Measurements from ENCODE around the gene PRKCH.

The PRKCH gene

GRCh38 chr14:61532763-61533162 lies 211.4 kb downstream of the PRKCH start:
- Histone ChIP-seq H3K9me3 (ENCODE audit: control insufficient read depth, low read length) (no peaks in the 10 kb centered on the region), H3K4me1 (ENCODE audit: control insufficient read depth, insufficient read depth, low read length, poor library complexity, severe bottlenecking) (no peaks in the 10 kb centered on the region), H3K27ac (ENCODE audit: insufficient read depth, low read length, poor library complexity, severe bottlenecking) (no peak overlapping the region), H3K36me3 (ENCODE audit: control insufficient read depth, insufficient read depth, low read length) (peaks cover 84% of the 10 kb centered on the region), H3K4me3 (ENCODE audit: insufficient read depth, low read depth, low read length, poor library complexity, severe bottlenecking) (no peak overlapping the region), H3K27me3 (replicated peaks; ENCODE audit: control insufficient read depth, insufficient read depth, low read length, poor library complexity, severe bottlenecking) (no peaks in the 10 kb centered on the region)
- no peak for DNase-seq

GRCh38 chr14:61533513-61534255 lies 212.3 kb downstream of the PRKCH start:
- DNase-seq = no peak
- H3K9me3 ChIP-seq (ENCODE audit: control insufficient read depth, low read length) = no peaks in the 10 kb centered on the region
- H3K4me1 ChIP-seq (ENCODE audit: control insufficient read depth, insufficient read depth, low read length, poor library complexity, severe bottlenecking) = no peaks in the 10 kb centered on the region
- no peak overlapping the region for H3K4me3 ChIP-seq (ENCODE audit: insufficient read depth, low read depth, low read length, poor library complexity, severe bottlenecking)
- no peak overlapping the region for H3K27ac ChIP-seq (ENCODE audit: insufficient read depth, low read length, poor library complexity, severe bottlenecking)
- no peaks in the 10 kb centered on the region for H3K27me3 ChIP-seq (replicated peaks; ENCODE audit: control insufficient read depth, insufficient read depth, low read length, poor library complexity, severe bottlenecking)
- peaks cover 82% of the 10 kb centered on the region for H3K36me3 ChIP-seq (ENCODE audit: control insufficient read depth, insufficient read depth, low read length)

- Histone ChIP-seq H3K4me1 (ENCODE audit: control insufficient read depth, insufficient read depth, low read length, poor library complexity, severe bottlenecking) (no peaks in the 10 kb centered on the region), H3K27ac (ENCODE audit: insufficient read depth, low read length, poor library complexity, severe bottlenecking) (no peak overlapping the region), H3K36me3 (ENCODE audit: control insufficient read depth, insufficient read depth, low read length) (peaks cover 85% of the 10 kb centered on the region), H3K9me3 (ENCODE audit: control insufficient read depth, low read length) (no peaks in the 10 kb centered on the region), H3K27me3 (replicated peaks; ENCODE audit: control insufficient read depth, insufficient read depth, low read length, poor library complexity, severe bottlenecking) (no peaks in the 10 kb centered on the region), H3K4me3 (ENCODE audit: insufficient read depth, low read depth, low read length, poor library complexity, severe bottlenecking) (no peak overlapping the region)
- DNase-seq = no peak
Observed at GRCh38 chr14:61535032-61535431, 213.7 kb downstream of the PRKCH start.

- H3K4me3 ChIP-seq (ENCODE audit: insufficient read depth, low read depth, low read length, poor library complexity, severe bottlenecking) = no peak overlapping the region
- peaks cover 85% of the 10 kb centered on the region for H3K36me3 ChIP-seq (ENCODE audit: control insufficient read depth, insufficient read depth, low read length)
- DNase-seq = no peak
- H3K4me1 ChIP-seq (ENCODE audit: control insufficient read depth, insufficient read depth, low read length, poor library complexity, severe bottlenecking) = no peaks in the 10 kb centered on the region
- H3K27me3 ChIP-seq (replicated peaks; ENCODE audit: control insufficient read depth, insufficient read depth, low read length, poor library complexity, severe bottlenecking) = no peaks in the 10 kb centered on the region
- no peaks in the 10 kb centered on the region for H3K9me3 ChIP-seq (ENCODE audit: control insufficient read depth, low read length)
- H3K27ac ChIP-seq (ENCODE audit: insufficient read depth, low read length, poor library complexity, severe bottlenecking) = no peak overlapping the region
Observed at GRCh38 chr14:61535458-61535857, 214.1 kb downstream of the PRKCH start.

GRCh38 chr14:61536661-61537562 lies 215.5 kb downstream of the PRKCH start:
- peaks cover 90% of the 10 kb centered on the region for H3K36me3 ChIP-seq (ENCODE audit: control insufficient read depth, insufficient read depth, low read length)
- no peak overlapping the region for H3K27ac ChIP-seq (ENCODE audit: insufficient read depth, low read length, poor library complexity, severe bottlenecking)
- no peaks in the 10 kb centered on the region for H3K9me3 ChIP-seq (ENCODE audit: control insufficient read depth, low read length)
- no peak for DNase-seq
- H3K4me1 ChIP-seq (ENCODE audit: control insufficient read depth, insufficient read depth, low read length, poor library complexity, severe bottlenecking) = no peaks in the 10 kb centered on the region
- H3K4me3 ChIP-seq (ENCODE audit: insufficient read depth, low read depth, low read length, poor library complexity, severe bottlenecking) = no peak overlapping the region
- no peaks in the 10 kb centered on the region for H3K27me3 ChIP-seq (replicated peaks; ENCODE audit: control insufficient read depth, insufficient read depth, low read length, poor library complexity, severe bottlenecking)

GRCh38 chr14:61537563-61538463 lies 216.4 kb downstream of the PRKCH start:
- DNase-seq = no peak
- Histone ChIP-seq H3K4me3 (ENCODE audit: insufficient read depth, low read depth, low read length, poor library complexity, severe bottlenecking) (no peak overlapping the region), H3K27me3 (replicated peaks; ENCODE audit: control insufficient read depth, insufficient read depth, low read length, poor library complexity, severe bottlenecking) (no peaks in the 10 kb centered on the region), H3K36me3 (ENCODE audit: control insufficient read depth, insufficient read depth, low read length) (peaks cover 87% of the 10 kb centered on the region), H3K27ac (ENCODE audit: insufficient read depth, low read length, poor library complexity, severe bottlenecking) (no peak overlapping the region), H3K4me1 (ENCODE audit: control insufficient read depth, insufficient read depth, low read length, poor library complexity, severe bottlenecking) (no peaks in the 10 kb centered on the region), H3K9me3 (ENCODE audit: control insufficient read depth, low read length) (no peaks in the 10 kb centered on the region)

GRCh38 chr14:61538464-61539022 lies 217.2 kb downstream of the PRKCH start:
- Histone ChIP-seq H3K27ac (ENCODE audit: insufficient read depth, low read length, poor library complexity, severe bottlenecking) (no peak overlapping the region), H3K4me1 (ENCODE audit: control insufficient read depth, insufficient read depth, low read length, poor library complexity, severe bottlenecking) (no peaks in the 10 kb centered on the region), H3K27me3 (replicated peaks; ENCODE audit: control insufficient read depth, insufficient read depth, low read length, poor library complexity, severe bottlenecking) (no peaks in the 10 kb centered on the region), H3K36me3 (ENCODE audit: control insufficient read depth, insufficient read depth, low read length) (peaks cover 89% of the 10 kb centered on the region), H3K9me3 (ENCODE audit: control insufficient read depth, low read length) (no peaks in the 10 kb centered on the region), H3K4me3 (ENCODE audit: insufficient read depth, low read depth, low read length, poor library complexity, severe bottlenecking) (no peak overlapping the region)
- no peak for DNase-seq

- Histone ChIP-seq H3K4me1 (ENCODE audit: control insufficient read depth, insufficient read depth, low read length, poor library complexity, severe bottlenecking) (no peaks in the 10 kb centered on the region), H3K9me3 (ENCODE audit: control insufficient read depth, low read length) (no peaks in the 10 kb centered on the region), H3K4me3 (ENCODE audit: insufficient read depth, low read depth, low read length, poor library complexity, severe bottlenecking) (no peak overlapping the region), H3K27me3 (replicated peaks; ENCODE audit: control insufficient read depth, insufficient read depth, low read length, poor library complexity, severe bottlenecking) (no peaks in the 10 kb centered on the region), H3K27ac (ENCODE audit: insufficient read depth, low read length, poor library complexity, severe bottlenecking) (no peak overlapping the region), H3K36me3 (ENCODE audit: control insufficient read depth, insufficient read depth, low read length) (peaks cover 85% of the 10 kb centered on the region)
- no peak for DNase-seq
Observed at GRCh38 chr14:61539631-61540030, 218.3 kb downstream of the PRKCH start.

- Histone ChIP-seq H3K9me3 (ENCODE audit: control insufficient read depth, low read length) (no peaks in the 10 kb centered on the region), H3K36me3 (ENCODE audit: control insufficient read depth, insufficient read depth, low read length) (peaks cover 76% of the 10 kb centered on the region), H3K27ac (ENCODE audit: insufficient read depth, low read length, poor library complexity, severe bottlenecking) (no peak overlapping the region), H3K4me3 (ENCODE audit: insufficient read depth, low read depth, low read length, poor library complexity, severe bottlenecking) (no peak overlapping the region), H3K27me3 (replicated peaks; ENCODE audit: control insufficient read depth, insufficient read depth, low read length, poor library complexity, severe bottlenecking) (no peaks in the 10 kb centered on the region), H3K4me1 (ENCODE audit: control insufficient read depth, insufficient read depth, low read length, poor library complexity, severe bottlenecking) (no peaks in the 10 kb centered on the region)
- no peak for DNase-seq
Observed at GRCh38 chr14:61540931-61541330, 219.6 kb downstream of the PRKCH start.
